ENCODE measurements around the gene C7orf57. TPM values are rescaled to one million over a fixed set of nuclear protein-coding genes. Genes with fewer than 3 reads are reported as not detected.
A peak's percentile ranks its signal among the peaks of the same experiment; 100 is the strongest.

C7orf57 gene
- total RNA-seq, 1 donor from 2014 or later, result not detected

DNA sequence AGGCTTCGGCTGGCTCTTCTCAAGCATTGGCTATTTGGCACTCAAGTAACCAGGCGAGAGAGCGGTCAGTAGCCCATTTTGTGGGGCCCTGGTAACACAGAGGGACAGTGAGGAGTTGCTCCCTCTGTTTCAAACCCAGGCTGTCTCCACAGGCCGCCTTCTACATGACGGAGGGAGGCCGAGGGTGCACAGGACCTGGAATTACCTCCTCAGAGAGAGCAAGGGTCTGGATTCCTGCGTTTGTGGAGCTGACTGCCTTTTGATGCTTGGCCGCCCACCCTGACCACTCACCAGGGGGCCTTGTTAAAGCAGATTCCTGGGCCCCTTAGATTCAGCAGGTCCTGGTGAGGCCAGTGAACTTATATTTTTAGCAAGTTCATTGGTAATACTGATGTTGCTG, 66.0 kb downstream of the C7orf57 start:
- DNase-seq (ENCODE audit: low spot score), result no peak
- Mint-ChIP-seq H3K36me3 (ENCODE audit: low read depth) (peaks cover 53% of the 10 kb centered on the region), H3K27me3 (ENCODE audit: low read depth) (no peaks in the 10 kb centered on the region)

DNA sequence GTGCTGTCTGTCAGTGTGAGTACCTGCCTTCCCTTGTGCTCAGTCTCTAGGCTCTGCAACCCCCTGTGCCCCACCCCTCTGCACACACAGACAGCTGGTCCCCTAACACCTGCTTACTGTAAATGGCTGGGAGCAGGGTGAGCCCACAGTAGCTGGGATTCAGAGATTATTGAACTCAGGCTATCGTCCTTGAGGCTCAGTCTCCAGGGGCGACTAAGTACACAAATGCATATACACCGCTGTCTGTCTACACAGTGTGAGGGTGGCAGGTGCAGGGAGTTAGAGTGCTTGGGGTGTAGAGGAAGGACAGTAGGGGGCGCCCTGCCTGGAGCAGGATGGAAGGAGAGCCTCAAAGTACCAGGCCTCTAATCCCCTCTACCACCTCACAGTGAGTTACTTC, 66.6 kb downstream of the C7orf57 start:
- no peak for DNase-seq (ENCODE audit: low spot score)
- Mint-ChIP-seq H3K9me3 (ENCODE audit: low read depth) (no peaks in the 10 kb centered on the region), H3K36me3 (ENCODE audit: low read depth) (peaks cover 53% of the 10 kb centered on the region), H3K4me3 (ENCODE audit: unreplicated experiment) (no peak overlapping the region), H3K27ac (ENCODE audit: unreplicated experiment) (no peak overlapping the region), H3K27me3 (ENCODE audit: low read depth) (no peaks in the 10 kb centered on the region), H3K4me1 (ENCODE audit: low read depth) (peaks cover 12% of the 10 kb centered on the region)
- TF ChIP-seq, protein P1, sequence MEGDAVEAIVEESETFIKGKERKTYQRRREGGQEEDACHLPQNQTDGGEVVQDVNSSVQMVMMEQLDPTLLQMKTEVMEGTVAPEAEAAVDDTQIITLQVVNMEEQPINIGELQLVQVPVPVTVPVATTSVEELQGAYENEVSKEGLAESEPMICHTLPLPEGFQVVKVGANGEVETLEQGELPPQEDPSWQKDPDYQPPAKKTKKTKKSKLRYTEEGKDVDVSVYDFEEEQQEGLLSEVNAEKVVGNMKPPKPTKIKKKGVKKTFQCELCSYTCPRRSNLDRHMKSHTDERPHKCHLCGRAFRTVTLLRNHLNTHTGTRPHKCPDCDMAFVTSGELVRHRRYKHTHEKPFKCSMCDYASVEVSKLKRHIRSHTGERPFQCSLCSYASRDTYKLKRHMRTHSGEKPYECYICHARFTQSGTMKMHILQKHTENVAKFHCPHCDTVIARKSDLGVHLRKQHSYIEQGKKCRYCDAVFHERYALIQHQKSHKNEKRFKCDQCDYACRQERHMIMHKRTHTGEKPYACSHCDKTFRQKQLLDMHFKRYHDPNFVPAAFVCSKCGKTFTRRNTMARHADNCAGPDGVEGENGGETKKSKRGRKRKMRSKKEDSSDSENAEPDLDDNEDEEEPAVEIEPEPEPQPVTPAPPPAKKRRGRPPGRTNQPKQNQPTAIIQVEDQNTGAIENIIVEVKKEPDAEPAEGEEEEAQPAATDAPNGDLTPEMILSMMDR (IDR thresholded peaks at IDR 0.05), result peak; percentile 54

More for the DNA sequence above, 66.0 kb downstream of the C7orf57 start:
- H3K4me1 Mint-ChIP-seq (ENCODE audit: low read depth), result peaks cover 16% of the 10 kb centered on the region
- TF ChIP-seq, protein P1 (IDR thresholded peaks at IDR 0.05), result no peak
- H3K9me3 Mint-ChIP-seq (ENCODE audit: low read depth), result no peaks in the 10 kb centered on the region
- H3K4me3 Mint-ChIP-seq (ENCODE audit: unreplicated experiment), result no peak overlapping the region
- no peak overlapping the region for H3K27ac Mint-ChIP-seq (ENCODE audit: unreplicated experiment)

DNA sequence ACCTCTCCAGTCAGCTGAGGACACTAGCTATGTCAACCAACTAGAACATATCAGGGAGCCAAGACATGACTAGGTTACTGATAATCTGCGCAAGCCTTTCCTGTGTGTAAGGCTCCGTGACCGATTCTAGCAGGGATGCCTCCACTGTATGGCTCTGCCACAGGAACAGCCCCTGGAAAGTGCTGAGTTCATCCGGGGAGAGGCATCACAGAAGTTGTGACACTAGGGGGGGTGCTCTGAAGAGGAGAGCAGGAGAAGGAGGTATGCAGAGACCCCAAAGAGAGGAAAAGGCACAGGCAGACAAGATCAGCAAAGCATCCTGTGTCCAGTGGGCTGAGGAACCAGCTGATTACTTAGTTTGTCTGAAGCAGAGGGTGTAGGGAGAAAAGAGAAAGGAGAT, 67.2 kb downstream of the C7orf57 start:
- peaks cover 8% of the 10 kb centered on the region for H3K4me1 Mint-ChIP-seq (ENCODE audit: low read depth)
- H3K4me3 Mint-ChIP-seq (ENCODE audit: unreplicated experiment), result no peak overlapping the region
- no peaks in the 10 kb centered on the region for H3K27me3 Mint-ChIP-seq (ENCODE audit: low read depth)
- DNase-seq (ENCODE audit: low spot score), result no peak
- TF ChIP-seq, protein P1 (IDR thresholded peaks at IDR 0.05), result no peak
- H3K36me3 Mint-ChIP-seq (ENCODE audit: low read depth), result peaks cover 53% of the 10 kb centered on the region
- H3K9me3 Mint-ChIP-seq (ENCODE audit: low read depth), result no peaks in the 10 kb centered on the region
- H3K27ac Mint-ChIP-seq (ENCODE audit: unreplicated experiment), result no peak overlapping the region

DNA sequence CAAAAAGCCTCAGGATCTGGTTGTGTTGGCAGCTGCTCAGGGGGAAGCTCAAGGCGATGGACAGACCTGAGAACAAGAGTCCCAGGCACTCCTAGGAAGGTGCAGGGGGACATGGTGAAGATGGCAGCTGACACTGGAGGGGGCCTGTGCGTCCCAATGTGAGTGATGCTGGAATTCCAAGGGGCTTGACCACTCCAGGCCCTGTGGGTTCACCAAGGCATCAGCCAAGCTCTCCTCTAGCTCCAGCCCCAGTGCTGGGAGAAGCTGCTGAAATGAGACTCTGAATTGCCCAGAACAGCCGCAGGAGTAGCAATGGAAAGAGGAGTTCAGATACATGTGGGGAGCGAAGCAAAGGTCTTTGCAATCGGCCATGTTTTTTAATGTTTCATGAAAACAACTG, 69.7 kb downstream of the C7orf57 start:
- Mint-ChIP-seq H3K27ac (ENCODE audit: unreplicated experiment) (no peak overlapping the region), H3K9me3 (ENCODE audit: low read depth) (no peaks in the 10 kb centered on the region), H3K4me3 (ENCODE audit: unreplicated experiment) (no peak overlapping the region), H3K36me3 (ENCODE audit: low read depth) (peaks cover 44% of the 10 kb centered on the region), H3K27me3 (ENCODE audit: low read depth) (no peaks in the 10 kb centered on the region), H3K4me1 (ENCODE audit: low read depth) (no peaks in the 10 kb centered on the region)
- no peak for DNase-seq (ENCODE audit: low spot score)
- TF ChIP-seq, protein P1 (IDR thresholded peaks at IDR 0.05), result no peak

DNA sequence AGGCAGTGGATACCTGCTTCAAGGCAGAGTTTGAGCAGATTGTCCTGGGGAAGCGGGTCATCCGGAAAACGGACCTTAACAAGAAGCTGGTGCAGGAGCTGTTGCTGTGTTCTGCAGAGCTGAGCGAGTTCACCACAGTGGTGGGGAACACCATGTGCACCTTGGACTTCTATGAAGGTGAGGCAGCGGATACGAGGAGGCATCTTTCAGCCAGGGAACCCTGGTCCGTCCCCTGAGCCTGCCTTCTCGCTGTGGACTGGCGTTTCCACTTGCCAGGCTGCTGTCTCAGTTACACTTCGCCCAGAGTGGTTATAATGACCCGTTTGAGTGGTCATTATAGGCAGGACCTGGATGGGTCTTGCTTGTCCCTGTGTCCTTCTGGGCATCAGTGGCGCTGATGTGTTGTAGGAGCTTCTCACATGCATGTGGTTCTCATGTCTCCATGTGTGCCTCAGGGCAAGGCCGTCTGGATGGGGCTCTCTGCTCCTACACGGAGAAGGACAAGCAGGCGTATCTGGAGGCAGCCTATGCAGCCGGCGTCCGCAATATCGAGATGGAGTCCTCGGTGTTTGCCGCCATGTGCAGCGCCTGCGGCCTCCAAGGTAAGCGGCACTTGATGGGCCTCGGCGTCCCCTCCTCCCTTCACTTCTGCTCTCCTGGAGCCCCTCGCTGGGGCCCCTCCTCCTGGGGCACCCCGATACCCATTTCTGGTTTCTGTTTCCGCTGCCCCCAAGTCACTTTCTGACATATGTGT, 71.7 kb downstream of the C7orf57 start:
- DNase-seq (ENCODE audit: low spot score), result no peak
- H3K9me3 Mint-ChIP-seq (ENCODE audit: low read depth), result no peaks in the 10 kb centered on the region
- peaks cover 41% of the 10 kb centered on the region for H3K36me3 Mint-ChIP-seq (ENCODE audit: low read depth)
- no peak overlapping the region for H3K27ac Mint-ChIP-seq (ENCODE audit: unreplicated experiment)
- peaks cover 3% of the 10 kb centered on the region for H3K4me1 Mint-ChIP-seq (ENCODE audit: low read depth)
- TF ChIP-seq, protein P1 (IDR thresholded peaks at IDR 0.05), result no peak
- H3K4me3 Mint-ChIP-seq (ENCODE audit: unreplicated experiment), result no peak overlapping the region
- no peaks in the 10 kb centered on the region for H3K27me3 Mint-ChIP-seq (ENCODE audit: low read depth)
